ENCODE results near the gene POLR3A. TPM values are rescaled to one million over a fixed set of nuclear protein-coding genes. Genes with fewer than 3 reads are reported as not detected.

Gene POLR3A
- total RNA-seq, 2 experiments from 2014 or later: 16.2 to 17.5 TPM

GRCh38 chr10:77940627-77941026 lies 88.7 kb downstream of the POLR3A start:
- TF ChIP-seq CTCF (IDR thresholded peaks at IDR 0.05): no peak
- CTCF ChIA-PET: no interaction called here
- Mint-ChIP-seq H3K9me3 (no peaks in the 10 kb centered on the region), H3K4me1 (ENCODE audit: low read depth) (peaks cover 3% of the 10 kb centered on the region), H3K27ac (no peak overlapping the region), H3K36me3 (ENCODE audit: low read depth) (no peaks in the 10 kb centered on the region), H3K4me3 (no peak overlapping the region), H3K27me3 (peaks cover 10% of the 10 kb centered on the region)
- no peak for ATAC-seq
- intact Hi-C loops (cut with micrococcal nuclease): no loop called here
- no peak for DNase-seq
- POLR2A ChIA-PET: no interaction called here

- ChIA-PET CTCF (interaction anchor here (1.9 kb wide), 1 partner anchor 34 kb away, joined by 6 read pairs; no protein-coding TSS in a partner anchor), POLR2A (no interaction called here)
- Mint-ChIP-seq H3K4me1 (ENCODE audit: low read depth) (peaks cover 3% of the 10 kb centered on the region), H3K27me3 (peaks cover 10% of the 10 kb centered on the region), H3K27ac (no peak overlapping the region), H3K4me3 (no peak overlapping the region), H3K9me3 (no peaks in the 10 kb centered on the region), H3K36me3 (ENCODE audit: low read depth) (no peaks in the 10 kb centered on the region)
- ATAC-seq (no peak), DNase-seq (no peak)
- intact Hi-C loops (cut with micrococcal nuclease): no loop called here
- no peak for TF ChIP-seq CTCF (IDR thresholded peaks at IDR 0.05)
Measured at GRCh38 chr10:77940225-77940624, 89.1 kb downstream of the POLR3A start.

- ChIA-PET POLR2A (no interaction called here), CTCF (interaction anchor here (1.9 kb wide), 1 partner anchor 35 kb away, joined by 6 read pairs; no protein-coding TSS in a partner anchor)
- H3K27me3 Mint-ChIP-seq: peaks cover 9% of the 10 kb centered on the region
Measured at GRCh38 chr10:77939561-77940001, 89.7 kb downstream of the POLR3A start.

GRCh38 chr10:77936697-77937567 lies 92.4 kb downstream of the POLR3A start:
- intact Hi-C loops (cut with micrococcal nuclease): no loop called here
- ATAC-seq (no peak), DNase-seq (no peak)
- ChIA-PET CTCF (no interaction called here), POLR2A (no interaction called here)
- Mint-ChIP-seq H3K4me3 (no peak overlapping the region), H3K4me1 (ENCODE audit: low read depth) (no peaks in the 10 kb centered on the region), H3K27ac (no peak overlapping the region), H3K9me3 (no peaks in the 10 kb centered on the region), H3K36me3 (ENCODE audit: low read depth) (no peaks in the 10 kb centered on the region), H3K27me3 (peaks cover 1% of the 10 kb centered on the region)
- no peak for TF ChIP-seq CTCF (IDR thresholded peaks at IDR 0.05)

More at GRCh38 chr10:77939561-77940001, 89.7 kb downstream of the POLR3A start:
- TF ChIP-seq CTCF (IDR thresholded peaks at IDR 0.05): no peak
- Mint-ChIP-seq H3K9me3 (no peaks in the 10 kb centered on the region), H3K4me1 (ENCODE audit: low read depth) (peaks cover 3% of the 10 kb centered on the region), H3K4me3 (no peak overlapping the region), H3K27ac (no peak overlapping the region), H3K36me3 (ENCODE audit: low read depth) (no peaks in the 10 kb centered on the region)
- ATAC-seq (no peak), DNase-seq (no peak)
- intact Hi-C loops (cut with micrococcal nuclease): no loop called here

GRCh38 chr10:77932016-77932715 lies 97.1 kb downstream of the POLR3A start:
- ChIA-PET POLR2A (no interaction called here), CTCF (no interaction called here)
- Mint-ChIP-seq H3K4me3 (no peak overlapping the region), H3K9me3 (no peaks in the 10 kb centered on the region), H3K36me3 (ENCODE audit: low read depth) (no peaks in the 10 kb centered on the region), H3K27me3 (peaks cover 17% of the 10 kb centered on the region), H3K27ac (no peak overlapping the region), H3K4me1 (ENCODE audit: low read depth) (peaks cover 6% of the 10 kb centered on the region)
- no peak for DNase-seq
- intact Hi-C loops (cut with micrococcal nuclease): no loop called here
- no peak for ATAC-seq
- TF ChIP-seq CTCF (IDR thresholded peaks at IDR 0.05): no peak
